ENCODE measurements around the gene SMIM20. TPM values are rescaled to one million over a fixed set of nuclear protein-coding genes. Genes with fewer than 3 reads are reported as not detected.
A peak's percentile ranks its signal among the peaks of the same experiment; 100 is the strongest.
"Not testable (repeated sequence)": the region's sequence is repeated elsewhere in the genome, so short reads cannot be mapped to it uniquely, and the experiment has no call there.

SMIM20 gene
- 28.3 TPM for polyA plus RNA-seq (2013)

GRCh38 chr4:25913851-25914669 is at the start of gene SMIM20:
Gene SMIM20 (plus strand): TSS chr4:25914220. CDS start chr4:25914314, 94 bp downstream.
- H3K27ac ChIP-seq (ENCODE audit: insufficient read depth in 1 of 2, low read depth in 1 of 2, low read length in 2 of 2, poor library complexity in 1 of 2, severe bottlenecking in 2 of 2): peak within 1 kb of the TSS; percentile 37 to 70
- H3K36me3 ChIP-seq (ENCODE audit: control insufficient read depth in 4 of 4, insufficient read depth in 4 of 4, low read length in 3 of 4): no peaks in the 10 kb centered on the region
- peak; percentile 87 to 90 (median 89) for DNase-seq
- H3K9me3 ChIP-seq (ENCODE audit: control extremely low read depth in 1 of 5, control insufficient read depth in 4 of 5, insufficient read depth in 2 of 5, low read depth in 1 of 5, low read length in 4 of 5): no peaks in the 10 kb centered on the region
- CTCF ChIA-PET: interaction anchor here (0.9 to 1.7 kb wide), 4 partner anchors 12 to 72 kb away, joined by 3 to 4 read pairs (median 3); no protein-coding TSS in a partner anchor
- POLR2A ChIA-PET: interaction anchor here (0.6 kb wide), 1 partner anchor 65 kb away, joined by 3 read pairs; no protein-coding TSS in a partner anchor
- 2% methylated on average over 27 of the region's 57 CpGs for WGBS (ENCODE audit: insufficient coverage)
- H3K4me1 ChIP-seq (ENCODE audit: control extremely low read depth in 1 of 4, control insufficient read depth in 4 of 4, insufficient read depth in 4 of 4, low read length in 3 of 4): peaks cover 6 to 18% (median 11%) of the 10 kb centered on the region in 4 experiments
- peak within 1 kb of the TSS; percentile 56 to 92 (median 81) for H3K4me3 ChIP-seq (ENCODE audit: control insufficient read depth in 1 of 7, extremely low read depth in 1 of 7, insufficient read depth in 4 of 7, low read depth in 2 of 7, low read length in 6 of 7)
- no peaks in the 10 kb centered on the region for H3K27me3 ChIP-seq (replicated peaks in 2 of 5; ENCODE audit: control insufficient read depth in 4 of 5, insufficient read depth in 5 of 5, low read length in 4 of 5)

GRCh38 chr4:25865586-25865985 is 48.4 kb upstream of the SMIM20 start:
- ChIA-PET CTCF (no interaction called here), POLR2A (no interaction called here)
- no peak for DNase-seq
- no peaks in the 10 kb centered on the region for H3K9me3 ChIP-seq (ENCODE audit: control extremely low read depth in 1 of 5, control insufficient read depth in 4 of 5, insufficient read depth in 2 of 5, low read depth in 1 of 5, low read length in 4 of 5)
- H3K4me3 ChIP-seq (ENCODE audit: control insufficient read depth in 1 of 7, extremely low read depth in 1 of 7, insufficient read depth in 4 of 7, low read depth in 2 of 7, low read length in 6 of 7): no peak overlapping the region
- peaks cover 0 to 2% (median 0%) of the 10 kb centered on the region in 5 experiments for H3K27me3 ChIP-seq (replicated peaks in 2 of 5; ENCODE audit: control insufficient read depth in 4 of 5, insufficient read depth in 5 of 5, low read length in 4 of 5)
- H3K36me3 ChIP-seq (ENCODE audit: control insufficient read depth in 4 of 4, insufficient read depth in 4 of 4, low read length in 3 of 4): no peaks in the 10 kb centered on the region
- peaks cover 11 to 24% (median 22%) of the 10 kb centered on the region in 4 experiments for H3K4me1 ChIP-seq (ENCODE audit: control extremely low read depth in 1 of 4, control insufficient read depth in 4 of 4, insufficient read depth in 4 of 4, low read length in 3 of 4)
- 100% methylated on average over 1 of the region's 4 CpGs for WGBS (ENCODE audit: insufficient coverage)
- H3K27ac ChIP-seq (ENCODE audit: insufficient read depth in 1 of 2, low read depth in 1 of 2, low read length in 2 of 2, poor library complexity in 1 of 2, severe bottlenecking in 2 of 2): no peak overlapping the region

GRCh38 chr4:25866401-25866800 is 47.6 kb upstream of the SMIM20 start:
- CTCF ChIA-PET, POLR2A ChIA-PET: not testable (repeated sequence)

DNA sequence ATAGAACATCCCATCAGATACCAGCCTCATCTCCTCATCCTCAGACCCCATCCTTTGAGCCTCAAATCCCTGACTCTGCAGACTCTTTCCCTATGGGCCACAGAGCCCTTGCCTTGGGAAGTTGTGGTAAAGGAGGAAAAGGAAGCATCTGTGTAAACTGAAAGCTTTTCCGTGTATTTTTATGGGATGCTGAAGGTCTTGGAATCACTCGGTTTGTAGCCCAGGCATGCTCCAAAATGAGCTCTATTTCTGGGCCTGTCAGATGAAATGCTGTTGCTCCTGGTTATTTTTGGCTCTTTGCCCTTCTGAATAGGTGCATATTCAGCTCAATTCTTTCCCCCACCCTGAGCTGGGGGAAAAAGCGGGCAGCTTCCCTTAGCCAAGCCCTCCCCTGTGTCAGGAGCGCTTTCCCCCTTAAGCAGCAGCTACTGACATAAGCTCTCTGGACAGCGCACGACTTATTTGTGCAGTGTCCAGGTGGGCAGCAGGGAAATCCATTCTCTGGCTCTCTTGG is 46.2 kb upstream of the SMIM20 start:
- Histone ChIP-seq H3K4me3 (ENCODE audit: control insufficient read depth in 1 of 7, extremely low read depth in 1 of 7, insufficient read depth in 4 of 7, low read depth in 2 of 7, low read length in 6 of 7) (no peak overlapping the region), H3K27ac (ENCODE audit: insufficient read depth in 1 of 2, low read depth in 1 of 2, low read length in 2 of 2, poor library complexity in 1 of 2, severe bottlenecking in 2 of 2) (no peak overlapping the region), H3K9me3 (ENCODE audit: control extremely low read depth in 1 of 5, control insufficient read depth in 4 of 5, insufficient read depth in 2 of 5, low read depth in 1 of 5, low read length in 4 of 5) (no peaks in the 10 kb centered on the region), H3K4me1 (ENCODE audit: control extremely low read depth in 1 of 4, control insufficient read depth in 4 of 4, insufficient read depth in 4 of 4, low read length in 3 of 4) (peaks cover 0 to 10% (median 9%) of the 10 kb centered on the region in 4 experiments), H3K36me3 (ENCODE audit: control insufficient read depth in 4 of 4, insufficient read depth in 4 of 4, low read length in 3 of 4) (no peaks in the 10 kb centered on the region), H3K27me3 (replicated peaks in 2 of 5; ENCODE audit: control insufficient read depth in 4 of 5, insufficient read depth in 5 of 5, low read length in 4 of 5) (peaks cover 0 to 2% (median 0%) of the 10 kb centered on the region in 5 experiments)
- CTCF ChIA-PET: interaction anchor here (1.0 kb wide), 1 partner anchor 11 kb away, joined by 3 read pairs; no protein-coding TSS in a partner anchor
- no peak for DNase-seq
- 84% methylated on average over 6 of the region's 6 CpGs for WGBS (ENCODE audit: insufficient coverage)
- POLR2A ChIA-PET: no interaction called here

More at GRCh38 chr4:25866401-25866800, 47.6 kb upstream of the SMIM20 start:
- not testable (repeated sequence) for H3K27ac ChIP-seq (ENCODE audit: insufficient read depth in 1 of 2, low read depth in 1 of 2, low read length in 2 of 2, poor library complexity in 1 of 2, severe bottlenecking in 2 of 2); DNase-seq; H3K9me3 ChIP-seq (ENCODE audit: control extremely low read depth in 1 of 5, control insufficient read depth in 4 of 5, insufficient read depth in 2 of 5, low read depth in 1 of 5, low read length in 4 of 5); H3K4me3 ChIP-seq (ENCODE audit: control insufficient read depth in 1 of 7, extremely low read depth in 1 of 7, insufficient read depth in 4 of 7, low read depth in 2 of 7, low read length in 6 of 7); H3K27me3 ChIP-seq (replicated peaks in 2 of 5; ENCODE audit: control insufficient read depth in 4 of 5, insufficient read depth in 5 of 5, low read length in 4 of 5); H3K36me3 ChIP-seq (ENCODE audit: control insufficient read depth in 4 of 4, insufficient read depth in 4 of 4, low read length in 3 of 4)
- WGBS (ENCODE audit: insufficient coverage): 100% methylated on average over 1 of the region's 4 CpGs
- H3K4me1 ChIP-seq (ENCODE audit: control extremely low read depth in 1 of 4, control insufficient read depth in 4 of 4, insufficient read depth in 4 of 4, low read length in 3 of 4): peaks cover 6 to 16% (median 14%) of the 10 kb centered on the region in 4 experiments

- ChIA-PET POLR2A (no interaction called here), CTCF (interaction anchor here (1.0 kb wide), 1 partner anchor 9 kb away, joined by 4 read pairs; no protein-coding TSS in a partner anchor)
- H3K9me3 ChIP-seq (ENCODE audit: control extremely low read depth in 1 of 5, control insufficient read depth in 4 of 5, insufficient read depth in 2 of 5, low read depth in 1 of 5, low read length in 4 of 5): no peaks in the 10 kb centered on the region
- H3K4me3 ChIP-seq (ENCODE audit: control insufficient read depth in 1 of 7, extremely low read depth in 1 of 7, insufficient read depth in 4 of 7, low read depth in 2 of 7, low read length in 6 of 7): no peak overlapping the region
- no peak overlapping the region for H3K27ac ChIP-seq (ENCODE audit: insufficient read depth in 1 of 2, low read depth in 1 of 2, low read length in 2 of 2, poor library complexity in 1 of 2, severe bottlenecking in 2 of 2)
- H3K36me3 ChIP-seq (ENCODE audit: control insufficient read depth in 4 of 4, insufficient read depth in 4 of 4, low read length in 3 of 4): no peaks in the 10 kb centered on the region
- no peak for DNase-seq
- no peaks in the 10 kb centered on the region for H3K4me1 ChIP-seq (ENCODE audit: control extremely low read depth in 1 of 4, control insufficient read depth in 4 of 4, insufficient read depth in 4 of 4, low read length in 3 of 4)
- H3K27me3 ChIP-seq (replicated peaks in 2 of 5; ENCODE audit: control insufficient read depth in 4 of 5, insufficient read depth in 5 of 5, low read length in 4 of 5): peaks cover 0 to under 1% (median 0%) of the 10 kb centered on the region in 5 experiments
- 100% methylated on average over 2 of the region's 2 CpGs for WGBS (ENCODE audit: insufficient coverage)
Measured at GRCh38 chr4:25870081-25870480, 43.9 kb upstream of the SMIM20 start.

- Histone ChIP-seq H3K27ac (ENCODE audit: insufficient read depth in 1 of 2, low read depth in 1 of 2, low read length in 2 of 2, poor library complexity in 1 of 2, severe bottlenecking in 2 of 2) (no peak overlapping the region), H3K36me3 (ENCODE audit: control insufficient read depth in 4 of 4, insufficient read depth in 4 of 4, low read length in 3 of 4) (no peaks in the 10 kb centered on the region), H3K4me3 (ENCODE audit: control insufficient read depth in 1 of 7, extremely low read depth in 1 of 7, insufficient read depth in 4 of 7, low read depth in 2 of 7, low read length in 6 of 7) (no peak overlapping the region), H3K9me3 (ENCODE audit: control extremely low read depth in 1 of 5, control insufficient read depth in 4 of 5, insufficient read depth in 2 of 5, low read depth in 1 of 5, low read length in 4 of 5) (no peaks in the 10 kb centered on the region), H3K27me3 (replicated peaks in 2 of 5; ENCODE audit: control insufficient read depth in 4 of 5, insufficient read depth in 5 of 5, low read length in 4 of 5) (no peaks in the 10 kb centered on the region), H3K4me1 (ENCODE audit: control extremely low read depth in 1 of 4, control insufficient read depth in 4 of 4, insufficient read depth in 4 of 4, low read length in 3 of 4) (no peaks in the 10 kb centered on the region)
- 96% methylated on average over 10 of the region's 13 CpGs for WGBS (ENCODE audit: insufficient coverage)
- ChIA-PET POLR2A (no interaction called here), CTCF (no interaction called here)
- DNase-seq: peak in 1 of 3 donors; percentile 19
Measured at GRCh38 chr4:25872851-25873631, 41.0 kb upstream of the SMIM20 start.

Measured in common myeloid progenitor, CD34-positive (primary cell).